Stomach (tissue), 9 donors: Measurements from ENCODE around the gene CPVL. TPM values are rescaled to one million over a fixed set of nuclear protein-coding genes. Genes with fewer than 3 reads are reported as not detected.

Source experiments
- DNase-seq, 2 donors: peaks; one replicate each; pipeline versions ENCODE4 v3.0.0 to v3.0.0-alpha.2; 2013 to 2019
- H3K27ac ChIP-seq, 5 donors: fragments of 200-600 bp in 4 of 5; sonication (generic) in 4 of 5; one replicate each; pipeline ENCODE4 v1.5.1; 2013 to 2019; ENCODE audit warnings: mild to moderate bottlenecking in 1 of 5, moderate library complexity in 1 of 5
- H3K27me3 ChIP-seq, 3 donors: fragments of 200-600 bp; sonication (generic); one replicate each; pipeline ENCODE4 v1.5.1; 2017 to 2019; ENCODE audit warnings: mixed run types in 1 of 3
- H3K36me3 ChIP-seq, 4 donors: fragments of 200-600 bp; sonication (generic); 1 replicate in 3 of 4; 2 replicates in 1 of 4; pipeline ENCODE4 v1.5.1; 2016 to 2019
- H3K4me1 ChIP-seq, 4 donors: fragments of 200-600 bp; sonication (generic); one replicate each; pipeline ENCODE4 v1.5.1; 2016 to 2019
- H3K4me3 ChIP-seq, 4 donors: fragments of 200-600 bp; sonication (generic) in 3 of 4; one replicate each; pipeline ENCODE4 v1.5.1; 2016 to 2019; ENCODE audit warnings: mild to moderate bottlenecking in 1 of 4
- H3K9me3 ChIP-seq, 4 donors: fragments of 200-600 bp; sonication (generic); one replicate each; pipeline ENCODE4 v1.5.1; 2016 to 2019
- EP300 ChIP-seq: sonication (generic); formaldehyde crosslinking; IDR thresholded peaks from one replicate; pipeline ENCODE4 v1.6.1; 2017; ENCODE audit warnings: antibody characterized with exemption
- POLR2A ChIP-seq, 4 donors: fragments of 450-650 bp; IDR thresholded peaks; one replicate each; pipeline ENCODE4 v1.6.1; 2016; ENCODE audit warnings: antibody characterized with exemption in 4 of 4, control low read depth in 2 of 4, mild to moderate bottlenecking in 1 of 4, moderate library complexity in 1 of 4
- POLR2AphosphoS5 ChIP-seq, 3 donors: sonication (generic); formaldehyde crosslinking; IDR thresholded peaks; one replicate each; pipeline ENCODE4 v1.6.1; 2016; ENCODE audit warnings: antibody characterized with exemption in 3 of 3
- WGBS, 5 donors: extraction: QIAGEN DNeasy Blood & Tissue Kit in 3 of 5; methylation state at CpG; one replicate each; pipeline versions ENCODE4 v1.1.5 to v1.1.7; 2013 to 2018; 5-methylcytosine and 5-hydroxymethylcytosine counted together
- intact Hi-C: fragments of 100-400 bp; cut with DNase I; formaldehyde crosslinking; loops from one replicate; pipeline ENCODE4 v1.15.1; 2023; ENCODE audit warnings: low total_unique reads
- polyA plus RNA-seq, 3 donors: library from polyadenylated mRNA; stranded (reverse); fragments of 200-250 nt; gene quantifications; one replicate each; pipeline ENCODE4 v1.2.3, GENCODE V29; 2013
- total RNA-seq, 5 donors: library from RNA; depleted of rRNA; stranded (reverse); fragments of >200 nt; gene quantifications; one replicate each; pipeline versions ENCODE4 v1.1.0 to v1.2.3, GENCODE V29; 2014 to 2016
- TF ChIP-seq, protein P1 (sequence below), 7 experiments: fragments of 450-650 bp in 4 of 7; fragments of 200-600 bp in 3 of 7; sonication (generic) in 3 of 7; IDR thresholded peaks; one replicate each; pipeline ENCODE4 v1.5.1; 2016 to 2019; ENCODE audit warnings: antibody characterized with exemption in 7 of 7, control low read depth in 2 of 7, mild to moderate bottlenecking in 1 of 7
- donor health status: healthy with polysubstance abuse.
- donor health status: Bipolar disorder and iron deficiency.
- donor health status: healthy.

CPVL gene
- total and polyA plus RNA-seq, 8 donors: 4.1 to 24.3 (median 17.5) TPM; not detected in 3

GRCh38 chr7:29090151-29090805 is 56.1 kb downstream of the CPVL start:
- intact Hi-C loops: no loop called here
- Histone ChIP-seq H3K36me3 (no peaks in the 10 kb centered on the region), H3K27me3 (no peaks in the 10 kb centered on the region), H3K4me3 (no peak overlapping the region), H3K9me3 (no peaks in the 10 kb centered on the region), H3K4me1 (peaks cover 8 to 46% (median 23%) of the 10 kb centered on the region in 4 donors), H3K27ac (peak overlapping the region in 2 of 5 donors; percentile 78 to 80)
- peak in 1 of 2 donors; percentile 43 for DNase-seq
- WGBS, 5 donors: 69 to 78% (median 72%) methylated on average over 3 of the region's 3 CpGs
- TF ChIP-seq, protein P1, sequence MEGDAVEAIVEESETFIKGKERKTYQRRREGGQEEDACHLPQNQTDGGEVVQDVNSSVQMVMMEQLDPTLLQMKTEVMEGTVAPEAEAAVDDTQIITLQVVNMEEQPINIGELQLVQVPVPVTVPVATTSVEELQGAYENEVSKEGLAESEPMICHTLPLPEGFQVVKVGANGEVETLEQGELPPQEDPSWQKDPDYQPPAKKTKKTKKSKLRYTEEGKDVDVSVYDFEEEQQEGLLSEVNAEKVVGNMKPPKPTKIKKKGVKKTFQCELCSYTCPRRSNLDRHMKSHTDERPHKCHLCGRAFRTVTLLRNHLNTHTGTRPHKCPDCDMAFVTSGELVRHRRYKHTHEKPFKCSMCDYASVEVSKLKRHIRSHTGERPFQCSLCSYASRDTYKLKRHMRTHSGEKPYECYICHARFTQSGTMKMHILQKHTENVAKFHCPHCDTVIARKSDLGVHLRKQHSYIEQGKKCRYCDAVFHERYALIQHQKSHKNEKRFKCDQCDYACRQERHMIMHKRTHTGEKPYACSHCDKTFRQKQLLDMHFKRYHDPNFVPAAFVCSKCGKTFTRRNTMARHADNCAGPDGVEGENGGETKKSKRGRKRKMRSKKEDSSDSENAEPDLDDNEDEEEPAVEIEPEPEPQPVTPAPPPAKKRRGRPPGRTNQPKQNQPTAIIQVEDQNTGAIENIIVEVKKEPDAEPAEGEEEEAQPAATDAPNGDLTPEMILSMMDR (IDR thresholded peaks at IDR 0.05): no peak
- TF ChIP-seq POLR2A (IDR thresholded peaks at IDR 0.05) (no peak), POLR2AphosphoS5 (IDR thresholded peaks at IDR 0.05) (no peak), EP300 (no peak)

- H3K36me3 ChIP-seq: no peaks in the 10 kb centered on the region
- intact Hi-C loops: no loop called here
- peaks cover 8 to 42% (median 23%) of the 10 kb centered on the region in 4 donors for H3K4me1 ChIP-seq
Observed at GRCh38 chr7:29087840-29088170, 58.5 kb downstream of the CPVL start.

GRCh38 chr7:29086545-29086944 is 59.8 kb downstream of the CPVL start:
- peaks cover 8 to 35% (median 19%) of the 10 kb centered on the region in 4 donors for H3K4me1 ChIP-seq
- TF ChIP-seq POLR2AphosphoS5 (IDR thresholded peaks at IDR 0.05): no peak
- TF ChIP-seq POLR2A (IDR thresholded peaks at IDR 0.05): no peak
- no peak for TF ChIP-seq EP300
- TF ChIP-seq, protein P1 (IDR thresholded peaks at IDR 0.05): no peak
- no peak overlapping the region for H3K27ac ChIP-seq
- no peaks in the 10 kb centered on the region for H3K27me3 ChIP-seq
- WGBS, 5 donors: 21 to 55% (median 34%) methylated on average over 2 of the region's 2 CpGs
- no peaks in the 10 kb centered on the region for H3K9me3 ChIP-seq
- no peak overlapping the region for H3K4me3 ChIP-seq
- no peaks in the 10 kb centered on the region for H3K36me3 ChIP-seq
- no peak for DNase-seq
- intact Hi-C loops: no loop called here

More at GRCh38 chr7:29087840-29088170, 58.5 kb downstream of the CPVL start:
- H3K9me3 ChIP-seq: no peaks in the 10 kb centered on the region
- TF ChIP-seq EP300 (no peak), POLR2A (IDR thresholded peaks at IDR 0.05) (no peak), POLR2AphosphoS5 (IDR thresholded peaks at IDR 0.05) (no peak)
- TF ChIP-seq, protein P1 (IDR thresholded peaks at IDR 0.05): no peak
- DNase-seq: no peak
- H3K27me3 ChIP-seq: no peaks in the 10 kb centered on the region
- H3K27ac ChIP-seq: peak overlapping the region in 2 of 5 donors; percentile 27 to 43
- 38 to 56% (median 50%) methylated on average over 1 of the region's 1 CpG for WGBS, 5 donors
- no peak overlapping the region for H3K4me3 ChIP-seq

- no peak overlapping the region for H3K27ac ChIP-seq
- H3K4me1 ChIP-seq: peaks cover 0 to 20% (median 10%) of the 10 kb centered on the region in 4 donors
- H3K27me3 ChIP-seq: no peaks in the 10 kb centered on the region
- no peak overlapping the region for H3K4me3 ChIP-seq
- intact Hi-C loops: no loop called here
- H3K9me3 ChIP-seq: no peaks in the 10 kb centered on the region
- TF ChIP-seq, protein P1 (IDR thresholded peaks at IDR 0.05): no peak
- TF ChIP-seq EP300 (no peak), POLR2A (IDR thresholded peaks at IDR 0.05) (no peak), POLR2AphosphoS5 (IDR thresholded peaks at IDR 0.05) (no peak)
- no peaks in the 10 kb centered on the region for H3K36me3 ChIP-seq
- DNase-seq: no peak
Observed at GRCh38 chr7:29084832-29085231, 61.5 kb downstream of the CPVL start.
